Activated CD4-positive, alpha-beta T cell treated with anti-CD3 and anti-CD28 coated beads, Interleukin-2, amount 10 ng/mL, durations not matched to agents 24 days and 14 days (primary cell): ENCODE results near the gene GLT6D1. TPM values are rescaled to one million over a fixed set of nuclear protein-coding genes. Genes with fewer than 3 reads are reported as not detected.

Experiments
- total RNA-seq: library from RNA; stranded (reverse); gene quantifications from 2 replicates; pipeline ENCODE4 v1.2.3, GENCODE V29; 2022

The GLT6D1 gene
- total RNA-seq, 1 donor from 2014 or later, result not detected

Other genes with a start within 250 kb of the GLT6D1 start
- 0.69 and 0.82 TPM in 2 replicates for gene PPP1R26, start 159.8 kb downstream of the GLT6D1 start, total RNA-seq
- 66.4 and 69.7 TPM in 2 replicates for gene MRPS2, start 138.9 kb downstream of the GLT6D1 start, total RNA-seq
- not detected in 2 replicates for gene LCN1, start 118.1 kb downstream of the GLT6D1 start, total RNA-seq
- gene OBP2A, start 93.4 kb downstream of the GLT6D1 start, total RNA-seq, result not detected in 2 replicates
- not detected in 2 replicates for gene PAEP, start 77.8 kb downstream of the GLT6D1 start, total RNA-seq
- gene LCN9, start 23.8 kb upstream of the GLT6D1 start, total RNA-seq, result not detected in 2 replicates
- gene SOHLH1, start 59.9 kb upstream of the GLT6D1 start, total RNA-seq, result not detected in 2 replicates
- gene KCNT1, start 62.6 kb upstream of the GLT6D1 start, total RNA-seq, result not detected in 2 replicates